A549 (cell line): ENCODE data around the gene TRPM6.

Experiments used
- BHLHE40 ChIP-seq: IDR thresholded peaks from 2 replicates; pipeline ENCODE4 v1.6.1; 2012; ENCODE audit warnings: low read depth, low read length, inconsistent platforms
- CEBPB ChIP-seq, 2 experiments: fragments of >200 bp in 1 of 2; sonication (Bioruptor Twin) in 1 of 2; formaldehyde crosslinking in 1 of 2; IDR thresholded peaks; 2 replicates each; pipeline ENCODE4 v1.6.1; 2012 to 2016
- CHD2 ChIP-seq: fragments of 150-350 bp; IDR thresholded peaks from 2 replicates; pipeline ENCODE4 v1.6.1; 2014; ENCODE audit warnings: low read length; ENCODE audit not compliant: partially characterized antibody
- CTCF ChIP-seq: fragments of >200 bp; sonication (Bioruptor Twin); formaldehyde crosslinking; IDR thresholded peaks from 3 replicates; pipeline ENCODE4 v1.5.1; 2016
- EP300 ChIP-seq, 2 experiments: fragments of >200 bp; sonication (Bioruptor Twin); formaldehyde crosslinking; IDR thresholded peaks; 2 replicates in 1 of 2; 3 replicates in 1 of 2; pipeline ENCODE4 v1.6.1; 2016 to 2017
- ESRRA ChIP-seq: fragments of 150-350 bp; IDR thresholded peaks from 2 replicates; pipeline ENCODE4 v1.6.1; 2014; ENCODE audit warnings: mild to moderate bottlenecking, low read length, borderline replicate concordance
- HMGXB4 ChIP-seq: fragments of 250-450 bp; sonication (Bioruptor Pico); IDR thresholded peaks from 2 replicates; pipeline ENCODE4 v1.5.0; 2021; ENCODE audit warnings: mild to moderate bottlenecking, moderate library complexity, borderline replicate concordance
- JUN ChIP-seq, 2 experiments: fragments of >200 bp; sonication (Bioruptor Twin); formaldehyde crosslinking; IDR thresholded peaks; 2 replicates in 1 of 2; 3 replicates in 1 of 2; pipeline ENCODE4 v1.6.1; 2016 to 2017
- MAFK ChIP-seq: fragments of 450-650 bp; IDR thresholded peaks from 2 replicates; pipeline ENCODE4 v1.6.1; 2014; ENCODE audit not compliant: partially characterized antibody
- MAX ChIP-seq: IDR thresholded peaks from 2 replicates; pipeline ENCODE4 v1.6.1; 2012
- MYC ChIP-seq: IDR thresholded peaks from 2 replicates; pipeline ENCODE4 v1.6.1; 2012; ENCODE audit warnings: mild to moderate bottlenecking, inconsistent platforms, low read length, improper control_type of control experiment, borderline replicate concordance
- POLR2A ChIP-seq: IDR thresholded peaks from 2 replicates; pipeline ENCODE4 v1.6.1; 2012; ENCODE audit warnings: mild to moderate bottlenecking, low read length
- RAD21 ChIP-seq, 2 experiments: fragments of >200 bp in 1 of 2; sonication (Bioruptor Twin) in 1 of 2; formaldehyde crosslinking in 1 of 2; IDR thresholded peaks in 1 of 2; conservative IDR thresholded peaks in 1 of 2; 2 replicates in 1 of 2; 3 replicates in 1 of 2; pipeline ENCODE4 v1.6.1; 2012 to 2018; ENCODE audit warnings: inconsistent platforms in 1 of 2
- REST ChIP-seq: fragments of 200-600 bp; sonication (generic); IDR thresholded peaks from 2 replicates; pipeline ENCODE4 v1.6.1; 2016; ENCODE audit warnings: antibody characterized with exemption, mild to moderate bottlenecking, moderate library complexity

GRCh38 chr9:74719306-74719705 lies 168.4 kb downstream of the TRPM6 start:
- TF ChIP-seq ESRRA (no peak), CTCF (no peak), REST (no peak), CEBPB (IDR thresholded peaks at IDR 0.05) (no peak), JUN (IDR thresholded peaks at IDR 0.05) (no peak), RAD21 (conservative IDR thresholded peaks at IDR 0.05 in 1 of 2, IDR thresholded peaks at IDR 0.05 in 1 of 2) (no peak), POLR2A (no peak), CHD2 (no peak), BHLHE40 (no peak), EP300 (IDR thresholded peaks at IDR 0.05) (no peak), HMGXB4 (CRISPR knock-in tag) (no peak), MAFK (no peak), MYC (no peak), MAX (no peak)
